Pulmonary artery endothelial cell (primary cell): Measurements from ENCODE around the gene NEK9. TPM values are rescaled to one million over a fixed set of nuclear protein-coding genes. Genes with fewer than 3 reads are reported as not detected.
"Not testable (repeated sequence)": the region's sequence is repeated elsewhere in the genome, so short reads cannot be mapped to it uniquely, and the experiment has no call there.

Experiments
- DNase-seq: peaks from one replicate; pipeline ENCODE4 v3.0.0-alpha.2; 2011; ENCODE audit warnings: low read depth, low spot score
- total RNA-seq: library from RNA; depleted of rRNA; stranded (reverse); fragments of >200 nt; gene quantifications from 2 replicates; pipeline ENCODE4 v1.2.3, GENCODE V29; 2014

Gene NEK9
- 43.7 and 73.8 TPM in 2 replicates for total RNA-seq

DNA sequence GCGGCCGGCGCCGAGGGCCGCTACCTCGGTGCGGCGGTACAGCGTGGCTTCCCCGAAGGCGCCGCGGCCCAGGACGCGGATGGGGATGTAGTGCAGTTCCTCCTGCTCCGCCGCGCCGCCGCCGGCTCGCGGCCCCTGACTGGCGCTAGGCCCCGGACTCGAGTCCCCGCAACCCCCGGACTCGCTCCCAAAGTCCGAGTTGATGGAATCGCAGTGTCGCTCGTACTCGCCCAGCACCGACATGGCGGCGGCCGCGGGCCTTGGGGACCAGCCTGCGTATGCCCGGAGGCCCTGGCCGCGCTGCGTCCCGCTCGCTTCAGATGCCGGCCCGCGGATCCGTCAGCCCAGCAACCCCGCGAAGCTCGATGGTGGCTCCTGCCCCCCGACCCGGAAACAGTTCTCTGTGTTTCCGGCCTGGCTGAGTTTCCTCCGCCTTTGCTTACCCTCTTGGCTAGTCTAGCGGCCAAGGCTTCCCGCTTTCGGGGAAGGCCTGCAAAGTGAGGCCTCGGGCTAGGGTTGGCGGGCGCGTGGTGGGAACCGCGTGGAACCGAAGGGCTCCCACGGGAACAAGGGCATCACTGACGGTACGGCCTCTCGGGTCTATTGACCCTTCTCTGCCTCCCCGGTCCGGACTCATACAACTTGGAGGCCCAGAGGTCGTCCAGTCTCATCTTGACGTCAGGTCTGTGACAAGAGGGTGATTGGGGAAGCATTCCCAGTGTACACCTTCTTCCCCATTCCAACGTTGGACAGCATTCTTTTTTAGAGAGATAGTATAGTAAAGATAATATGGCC is at the start of gene NEK9:
Gene NEK9, minus strand, starts transcription at position 370 of the 795 bp plus-strand sequence. Its CDS starts 127 bp downstream, at position 243.
- peak; percentile 36 for DNase-seq

DNA sequence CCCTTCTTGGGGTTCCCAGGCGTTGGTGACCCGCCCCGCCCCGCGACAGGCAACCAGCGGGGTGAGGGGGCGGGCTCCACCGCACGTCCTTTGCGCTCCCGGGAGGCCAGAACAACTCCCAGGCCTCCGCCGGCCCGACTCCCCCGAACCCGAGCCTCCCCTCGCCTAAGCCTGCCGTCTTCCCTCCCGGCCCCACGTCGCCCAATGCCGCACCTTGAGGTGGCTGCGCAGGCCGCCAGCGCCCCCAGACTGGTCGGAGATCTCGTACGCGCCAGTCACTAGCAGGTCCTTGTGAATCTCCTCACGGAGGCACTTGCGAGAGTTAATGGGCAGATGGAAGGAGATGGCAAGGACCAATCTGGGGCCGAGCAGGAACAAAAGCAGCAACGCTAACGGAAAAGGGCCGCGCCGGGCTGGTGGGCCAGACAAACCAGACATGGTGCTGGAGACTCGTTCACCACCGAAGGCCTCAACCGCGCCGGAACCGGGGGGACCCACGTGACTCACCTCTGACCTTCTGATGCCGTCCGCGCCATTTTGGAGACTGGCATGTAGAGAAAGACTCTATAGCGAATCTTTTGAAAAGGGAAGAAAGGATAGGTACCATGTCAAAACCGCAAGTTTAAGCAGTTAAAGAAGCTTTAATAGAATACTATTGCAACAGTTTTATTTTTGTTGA is 49.4 kb upstream of the NEK9 start, which contains the start of gene TMED10:
Gene TMED10, minus strand, starts transcription at position 471 of the 679 bp plus-strand sequence. Its CDS starts 33 bp downstream, at position 438.
- DNase-seq, result peak; percentile 63

- DNase-seq, result no peak
These were observed 48.9 kb upstream of the NEK9 start for GRCh38 chr14:75175677-75176141.

DNA sequence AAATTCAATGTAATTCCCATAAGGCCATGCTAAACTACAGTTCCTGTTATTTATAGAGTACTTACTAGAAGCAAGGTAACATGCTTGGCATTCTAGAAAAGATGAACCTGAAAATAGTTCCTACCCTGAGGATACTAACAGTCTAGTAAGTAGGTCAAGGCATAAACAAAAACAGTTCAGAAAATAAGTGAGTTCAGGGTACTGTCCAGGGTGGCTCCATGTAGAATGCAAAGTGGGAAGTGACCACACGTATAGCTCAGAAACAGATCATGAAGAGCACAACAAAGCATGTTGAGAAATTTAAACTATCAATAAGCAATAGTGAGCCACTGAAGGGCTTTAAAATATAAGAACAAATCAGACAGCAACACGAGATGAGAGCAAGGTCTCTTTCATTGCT is 47.2 kb upstream of the NEK9 start:
- no peak for DNase-seq

- no peak for DNase-seq
These were observed 43.9 kb upstream of the NEK9 start for GRCh38 chr14:75170772-75171171.

DNA sequence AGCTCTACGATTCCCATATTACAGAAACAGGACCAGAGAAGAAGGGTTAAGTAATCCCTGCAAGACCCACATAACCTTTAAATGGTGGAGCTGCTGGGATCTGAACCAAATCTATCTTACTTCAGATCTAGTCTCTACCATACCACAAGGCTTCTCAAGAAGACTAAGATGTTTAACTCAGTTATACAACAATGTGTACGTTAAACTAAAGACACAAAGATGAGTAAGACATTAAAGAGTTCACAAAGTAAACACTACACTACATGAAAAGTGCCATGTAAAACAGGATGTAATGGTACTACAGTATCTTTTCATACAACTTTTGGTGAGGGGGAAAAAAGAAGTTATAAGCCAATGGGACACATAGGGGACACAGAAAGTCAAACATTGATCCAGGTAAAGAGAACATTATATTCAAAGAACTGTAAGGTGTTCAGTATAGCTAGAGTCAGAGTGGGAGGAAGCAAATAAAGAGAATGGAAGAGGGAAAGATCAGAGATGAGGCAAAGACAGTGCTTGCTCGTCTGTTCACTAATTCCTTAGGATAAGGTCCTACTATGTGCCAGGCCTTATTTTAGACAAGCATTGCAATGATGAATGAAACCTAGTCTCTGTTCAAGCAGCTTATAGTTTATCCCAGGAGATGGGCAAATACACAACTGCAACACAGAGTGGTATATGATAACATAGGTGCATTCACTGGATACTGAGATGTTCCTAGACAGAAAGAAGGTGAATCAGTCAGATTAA is 41.9 kb upstream of the NEK9 start:
- no peak for DNase-seq

DNA sequence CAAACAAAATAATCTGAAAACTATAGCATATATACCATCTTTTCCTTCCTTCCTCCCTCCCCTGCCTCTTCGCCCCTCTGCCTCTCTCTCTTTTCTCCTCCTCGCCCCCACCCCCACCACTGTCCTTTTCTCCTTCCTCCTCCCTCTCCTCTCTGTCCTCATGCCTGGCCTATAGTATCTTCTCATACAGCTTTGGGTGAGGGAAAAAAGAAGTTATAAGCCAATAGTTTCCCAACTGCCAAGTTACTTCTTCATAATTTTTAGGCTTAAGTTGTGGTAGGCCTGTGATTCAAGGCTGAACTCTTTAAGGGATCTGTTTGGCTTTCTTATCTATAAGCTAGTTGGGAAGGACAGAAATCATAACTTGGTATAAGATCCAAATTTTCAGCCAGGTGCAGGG is 40.5 kb upstream of the NEK9 start:
- no peak for DNase-seq

GRCh38 chr14:75165586-75166391 is 38.9 kb upstream of the NEK9 start:
- DNase-seq, result no peak

GRCh38 chr14:75164809-75165208 is 38.0 kb upstream of the NEK9 start:
- DNase-seq, result no peak

GRCh38 chr14:75163677-75164076 is 36.8 kb upstream of the NEK9 start:
- DNase-seq, result no peak

- no peak for DNase-seq
These were observed 35.8 kb upstream of the NEK9 start for GRCh38 chr14:75162631-75163030.

- no peak for DNase-seq
These were observed 32.2 kb upstream of the NEK9 start for GRCh38 chr14:75158843-75159614.

DNA sequence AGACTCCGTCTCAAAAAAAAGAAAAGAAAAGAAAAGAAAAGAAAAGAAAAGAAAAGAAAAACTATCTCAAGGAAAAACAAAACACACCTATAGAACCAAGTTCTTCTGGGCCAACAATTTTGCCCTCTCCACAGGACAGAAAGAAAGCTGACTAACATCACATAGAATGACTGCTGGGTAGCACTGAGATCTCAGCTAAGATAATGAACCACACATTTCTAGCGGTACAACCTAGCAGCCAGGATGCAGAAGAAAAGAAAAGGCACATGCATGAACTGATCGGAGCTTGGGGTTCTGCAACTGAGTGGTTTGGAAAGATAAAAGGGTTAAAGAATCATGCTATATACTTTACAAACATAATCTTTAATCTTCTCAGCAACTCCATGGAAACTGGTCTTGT is 30.1 kb upstream of the NEK9 start:
- no peak for DNase-seq

- DNase-seq, result no peak
These were observed 29.3 kb upstream of the NEK9 start for GRCh38 chr14:75156111-75156510.

DNA sequence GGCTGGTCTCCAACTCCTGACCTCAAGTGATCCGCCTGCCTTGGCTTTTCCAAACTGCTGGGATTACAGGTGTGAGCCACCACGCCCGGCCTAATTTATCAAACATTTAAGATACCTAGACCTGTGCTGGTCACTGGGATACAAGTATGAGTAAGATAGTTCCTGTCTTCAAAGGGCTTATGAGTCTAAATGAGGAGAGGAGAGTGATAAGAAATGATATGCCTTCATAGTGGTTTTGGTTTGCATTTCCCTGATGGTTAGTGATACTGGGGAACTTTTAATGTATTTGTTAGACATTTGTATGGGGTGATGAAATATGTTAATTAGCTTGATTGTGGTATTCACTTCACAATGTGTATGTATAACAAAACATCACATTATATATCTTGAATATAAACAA is 28.3 kb upstream of the NEK9 start:
- DNase-seq, result no peak

DNA sequence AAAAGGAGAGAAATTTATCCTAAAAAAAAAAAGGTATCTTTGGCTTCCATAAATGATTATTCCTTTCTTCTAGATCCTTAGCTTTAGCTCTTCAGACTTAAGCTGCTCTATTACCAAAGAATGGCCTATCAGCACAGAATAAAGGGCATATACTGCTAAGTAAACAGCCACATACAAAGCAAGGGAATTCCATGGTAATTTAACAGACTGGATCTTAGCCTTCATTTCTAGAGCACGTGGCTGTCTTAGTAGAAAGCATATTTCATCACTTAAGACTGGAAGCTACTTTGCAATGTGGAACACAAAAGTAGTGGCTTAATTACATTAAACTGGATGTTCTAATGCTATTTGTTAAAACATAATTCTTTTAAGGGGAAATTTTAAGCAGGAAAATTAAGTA is 26.4 kb upstream of the NEK9 start:
- DNase-seq, result no peak

- DNase-seq, result no peak
These were observed 25.0 kb upstream of the NEK9 start for GRCh38 chr14:75151851-75152250.

DNA sequence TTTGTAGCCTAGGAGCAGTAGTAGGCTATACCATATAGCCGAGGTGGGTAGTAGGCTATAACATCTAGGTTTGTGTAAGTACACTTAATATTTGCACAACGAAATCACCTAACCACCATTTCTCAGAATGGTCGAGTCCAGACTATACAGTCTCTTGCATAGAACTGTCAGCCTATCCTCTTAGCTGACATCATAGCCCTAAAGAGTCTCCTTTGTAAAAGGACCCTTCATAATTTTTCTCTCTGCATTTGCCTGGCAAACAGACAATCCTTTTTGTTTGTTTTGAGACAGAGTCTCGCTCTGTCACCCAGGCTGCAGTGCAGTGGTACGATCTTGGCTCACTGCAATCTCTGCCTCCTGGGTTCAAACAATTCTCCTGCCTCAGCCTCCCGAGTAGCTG is 23.8 kb upstream of the NEK9 start:
- not testable (repeated sequence) for DNase-seq

- DNase-seq, result no peak
These were observed 23.3 kb upstream of the NEK9 start for GRCh38 chr14:75150150-75150549.

- DNase-seq, result peak; percentile 50
These were observed 20.7 kb upstream of the NEK9 start for GRCh38 chr14:75147423-75148071.
